Stimulated activated CD8-positive, alpha-beta memory T cell treated with anti-CD3 and anti-CD28 coated beads, Interleukin-12 subunit alpha, Interleukin-12 subunit beta, amount 100 ng/mL, for 24 hours (primary cell): Measurements from ENCODE around the gene HLA-DOB.

ENCODE experiments used
- DNase-seq: peaks from one replicate; pipeline ENCODE4 v3.0.0-alpha.2; 2020; ENCODE audit errors: extremely low read depth

HLA-DOB gene

DNA sequence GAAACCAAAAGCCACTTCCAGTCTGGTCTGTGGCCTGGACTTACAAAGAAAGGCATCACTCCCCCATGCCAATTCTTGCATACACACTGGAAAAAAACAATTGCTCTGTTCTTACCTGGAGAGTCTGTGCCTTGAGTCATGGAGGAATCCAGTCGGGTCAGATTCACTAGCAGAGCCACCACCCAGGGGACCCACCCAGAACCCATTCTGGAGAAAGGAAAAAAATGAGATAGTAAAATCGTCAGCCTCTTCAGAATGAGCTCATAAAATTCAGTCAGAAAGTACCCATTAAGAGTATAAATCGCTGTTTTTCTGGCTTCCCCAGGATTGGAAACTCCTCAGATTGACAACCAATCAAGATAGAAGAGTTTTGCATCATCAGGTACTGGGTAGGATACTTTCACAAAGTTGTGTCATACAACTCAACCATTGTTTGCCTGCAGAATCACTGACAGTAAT, at the start of gene HLA-DOB:
Gene HLA-DOB, minus strand, starts transcription at position 257 of the 459 bp plus-strand sequence. Its CDS starts 51 bp downstream, at position 206.
- DNase-seq: no peak

- DNase-seq: no peak
These were observed 49.1 kb upstream of the HLA-DOB start for GRCh38 chr6:32865724-32866443.

- DNase-seq: no peak
These were observed 45.9 kb upstream of the HLA-DOB start for GRCh38 chr6:32862725-32863124.

DNA sequence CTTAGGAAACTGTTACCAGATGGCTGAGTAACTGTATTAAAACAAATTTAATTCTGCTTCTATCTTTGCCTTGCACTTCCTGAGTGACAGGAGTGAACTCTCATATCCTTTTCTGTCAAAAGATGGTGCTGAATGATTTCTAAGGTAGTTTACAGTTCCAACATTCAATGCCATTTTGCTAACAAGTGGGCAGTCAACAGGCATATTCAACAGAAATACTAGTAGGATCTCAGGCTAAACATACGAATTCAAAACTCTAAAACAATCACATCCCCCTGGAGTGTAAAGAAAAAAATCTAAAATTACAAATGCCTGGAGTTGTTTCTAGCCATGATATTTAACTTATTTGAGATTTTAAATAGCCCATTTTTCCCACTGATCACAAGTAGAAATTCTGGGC, 43.9 kb upstream of the HLA-DOB start:
- no peak for DNase-seq

DNA sequence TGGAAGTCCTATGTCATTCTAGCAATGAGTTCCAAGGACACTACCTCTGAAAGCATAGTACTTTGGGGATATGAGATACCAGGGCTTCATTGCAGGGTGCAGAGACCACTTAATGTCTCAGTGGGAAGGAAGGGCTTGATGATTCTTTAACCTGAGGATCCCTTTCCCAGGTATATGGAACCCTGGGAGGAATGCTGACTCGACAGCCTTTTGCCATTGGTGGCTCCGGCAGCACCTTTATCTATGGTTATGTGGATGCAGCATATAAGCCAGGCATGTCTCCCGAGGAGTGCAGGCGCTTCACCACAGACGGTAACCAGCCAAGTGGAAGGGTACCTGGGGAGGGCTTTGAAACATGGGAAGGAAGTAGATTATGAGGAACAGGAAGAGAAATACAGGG, 41.4 kb upstream of the HLA-DOB start:
- no peak for DNase-seq

- DNase-seq: no peak
These were observed 40.5 kb upstream of the HLA-DOB start for GRCh38 chr6:32857156-32857891.

DNA sequence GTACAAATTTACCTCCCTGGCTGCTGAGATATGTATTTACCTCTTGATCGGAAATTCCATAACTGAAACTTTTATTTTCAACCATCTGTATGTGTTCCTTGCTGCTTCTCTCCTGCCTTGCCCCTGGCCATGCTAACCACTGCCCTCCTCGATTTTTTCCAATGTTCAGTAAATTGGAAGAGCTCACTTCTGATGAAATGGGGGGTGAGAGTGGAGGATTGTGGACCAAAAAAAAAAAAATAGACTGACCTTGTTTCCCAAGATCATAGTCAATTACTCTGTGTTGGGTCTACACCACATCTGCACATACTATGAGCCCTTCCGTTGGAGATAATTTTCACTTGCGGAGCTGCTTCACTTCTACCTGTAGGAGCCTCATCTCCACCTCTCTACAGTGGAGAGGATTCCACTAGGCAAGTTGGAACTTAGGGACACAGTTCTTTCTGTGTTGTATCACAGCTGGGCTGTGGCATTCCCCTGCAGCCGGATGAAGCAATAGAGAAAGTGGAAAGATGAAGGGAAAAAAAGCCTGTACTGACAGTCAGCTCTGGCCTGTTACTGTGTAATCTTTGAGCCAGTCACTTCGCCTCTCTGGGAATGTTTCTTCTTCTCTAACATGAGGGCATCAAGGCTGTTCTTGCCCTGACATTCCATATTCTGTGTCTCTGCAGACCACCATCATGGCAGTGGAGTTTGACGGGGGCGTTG, 38.8 kb upstream of the HLA-DOB start:
- DNase-seq: no peak

DNA sequence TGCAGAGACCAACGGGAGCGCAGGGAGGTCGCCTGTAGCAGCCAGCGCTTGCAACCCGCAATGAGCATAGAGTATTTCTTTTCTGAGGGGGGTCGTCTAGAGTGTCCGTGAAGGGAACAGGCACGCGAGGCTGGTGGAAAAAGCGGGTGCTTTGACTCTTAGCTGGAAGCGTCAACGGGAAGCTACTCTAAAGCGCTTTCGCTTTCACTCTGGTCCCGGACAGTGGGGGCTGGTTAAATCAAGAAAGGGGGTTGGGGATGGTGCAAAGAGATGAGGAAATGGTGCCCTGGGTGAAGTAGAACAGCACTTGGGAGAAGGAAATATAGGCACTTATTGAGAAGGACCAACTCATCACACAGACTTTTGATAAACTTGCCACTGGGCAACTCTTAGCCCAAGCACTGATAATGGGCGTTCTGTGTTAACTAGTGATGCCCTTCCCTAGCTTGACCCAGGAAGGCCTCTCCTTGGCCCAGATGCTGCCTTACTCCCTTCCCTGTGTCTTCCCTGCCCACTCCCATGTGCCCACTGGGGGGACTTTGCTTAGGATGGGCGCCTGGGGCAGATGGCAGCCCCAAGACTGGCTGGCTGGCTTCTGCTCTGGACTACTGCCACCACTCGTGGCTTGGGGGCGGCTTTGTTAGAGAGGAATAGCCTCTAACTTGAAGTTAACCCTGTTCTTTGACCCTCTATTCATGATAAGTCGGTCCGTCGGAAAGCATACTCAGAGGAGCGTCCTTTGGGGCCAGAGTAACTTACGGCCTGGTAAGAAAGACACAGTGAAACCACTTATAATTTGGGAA, 37.8 kb upstream of the HLA-DOB start:
- DNase-seq: no peak

GRCh38 chr6:32853541-32854375, 37.0 kb upstream of the HLA-DOB start, which contains the start of the genes PSMB9 and TAP1:
Gene PSMB9 (plus strand): TSS chr6:32854192. CDS start chr6:32854230, 38 bp downstream.
Gene TAP1 (minus strand): TSS chr6:32853704. CDS start chr6:32853636, 68 bp downstream.
- DNase-seq: peak; percentile 89

DNA sequence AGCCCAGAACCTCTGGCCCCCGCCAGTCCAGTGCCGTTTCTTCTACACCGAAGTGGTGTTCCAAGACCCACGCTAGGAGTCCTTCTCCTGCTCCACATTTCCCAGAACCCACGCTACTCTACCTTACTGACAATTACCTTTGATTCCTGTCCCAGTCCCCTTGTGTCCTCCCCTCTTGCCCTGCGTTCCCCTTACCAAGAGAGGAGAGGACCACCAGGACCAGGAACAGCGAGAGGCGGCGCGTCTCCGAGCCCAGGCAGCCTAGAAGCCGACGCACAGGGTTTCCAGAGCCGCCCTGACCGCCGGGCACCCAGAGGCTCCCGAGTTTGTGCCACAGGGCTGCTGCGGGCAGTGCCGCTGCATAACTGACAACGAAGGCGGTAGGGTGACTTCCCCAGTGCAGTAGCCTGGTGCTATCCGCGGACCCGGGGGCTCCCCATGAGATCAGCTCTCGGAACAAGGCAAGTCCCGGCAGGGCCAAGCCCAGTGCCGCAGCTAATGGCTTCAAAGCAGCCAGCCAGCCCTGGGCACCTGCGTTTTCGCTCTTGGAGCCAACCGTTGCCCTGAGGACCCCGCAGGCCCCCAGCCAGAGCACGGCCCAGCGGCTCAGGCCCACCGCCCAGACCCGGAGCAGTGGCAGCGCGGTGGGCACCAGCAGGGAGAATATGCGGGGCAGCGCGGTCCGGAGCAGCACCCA, 36.2 kb upstream of the HLA-DOB start:
- no peak for DNase-seq

DNA sequence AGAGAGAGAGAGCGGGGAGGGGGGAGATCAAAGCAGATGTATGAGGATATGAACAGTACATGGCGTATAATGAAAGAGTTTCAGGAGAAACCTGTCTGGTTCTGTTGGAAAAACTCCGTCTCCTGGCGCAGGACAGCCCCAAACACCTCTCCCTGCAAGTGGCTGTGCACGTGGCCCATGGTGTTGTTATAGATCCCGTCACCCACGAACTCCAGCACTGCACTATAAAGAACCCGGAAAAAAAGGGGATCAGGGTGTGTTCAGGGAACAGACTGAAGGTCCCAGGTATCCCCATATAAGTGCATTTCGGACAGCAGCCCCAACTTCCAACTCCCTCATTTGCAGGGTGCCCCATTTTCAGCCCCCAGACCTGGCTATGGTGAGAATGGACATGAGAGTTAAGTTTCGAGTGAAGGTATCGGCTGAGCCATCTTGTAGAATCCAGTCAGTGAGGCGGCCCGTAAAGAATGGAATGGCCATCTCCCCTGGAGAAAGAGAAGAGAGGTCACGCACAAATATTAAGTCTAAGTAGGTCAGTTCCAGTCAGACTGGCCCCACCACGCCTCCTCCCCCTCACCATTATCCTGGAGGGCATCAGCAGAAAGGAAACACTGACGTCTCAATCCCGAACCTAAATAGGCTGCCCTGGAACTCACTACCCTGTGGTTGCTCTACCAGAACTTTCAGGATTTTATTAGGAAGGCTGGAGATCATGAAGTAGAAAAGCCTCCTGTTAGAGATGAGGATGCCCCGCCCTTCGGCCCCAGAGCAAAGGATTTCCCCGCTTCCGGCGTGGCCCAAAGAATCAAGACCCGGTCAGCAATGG, 35.4 kb upstream of the HLA-DOB start:
- no peak for DNase-seq

DNA sequence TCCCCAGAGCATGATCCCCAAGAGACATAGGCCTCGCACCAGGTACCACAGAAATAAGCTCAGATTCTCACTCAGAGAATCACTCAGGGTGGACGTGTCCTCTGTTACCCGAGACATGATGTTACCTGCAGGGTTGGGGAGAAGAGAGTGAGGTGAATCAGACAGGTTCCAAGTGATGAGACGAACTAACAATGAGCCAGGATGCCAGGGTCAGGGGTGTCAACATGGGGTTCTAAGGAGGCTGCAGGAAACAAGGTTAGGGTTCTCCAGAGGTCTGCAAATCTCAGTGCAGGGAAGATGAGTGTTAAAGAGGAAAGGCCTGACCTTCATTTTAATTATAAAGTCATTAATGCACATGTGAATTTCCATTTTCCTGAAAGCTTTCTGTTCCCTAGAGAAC, 34.2 kb upstream of the HLA-DOB start:
- DNase-seq: no peak

- DNase-seq: no peak
These were observed 32.3 kb upstream of the HLA-DOB start for GRCh38 chr6:32849126-32849525.

- DNase-seq: no peak
These were observed 31.0 kb upstream of the HLA-DOB start for GRCh38 chr6:32847795-32848194.

- DNase-seq: no peak
These were observed 30.2 kb upstream of the HLA-DOB start for GRCh38 chr6:32847004-32847403.

DNA sequence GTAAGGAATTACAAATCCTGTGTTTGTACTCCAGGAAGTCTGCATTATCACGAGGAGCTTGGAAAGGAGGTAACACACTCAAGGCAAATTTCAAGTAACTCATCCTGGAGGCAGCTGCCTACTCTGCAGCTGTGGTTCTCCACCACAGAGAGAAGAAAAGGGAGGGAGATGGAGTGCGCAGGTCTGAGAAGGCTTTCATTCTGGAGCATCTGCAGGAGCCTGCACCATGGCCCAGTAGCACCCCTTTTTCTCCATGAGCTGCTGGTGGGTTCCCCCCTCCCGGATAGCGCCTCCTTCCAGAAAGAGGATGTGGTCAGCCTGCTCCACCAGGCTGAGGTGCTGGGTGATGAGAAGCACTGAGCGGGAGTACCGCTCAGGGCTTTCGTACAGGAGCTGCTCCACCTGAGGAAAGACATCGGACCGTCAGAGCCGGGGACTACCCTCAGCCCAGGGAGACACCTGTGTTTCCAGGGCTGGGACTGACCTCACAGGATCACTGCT, 28.6 kb upstream of the HLA-DOB start:
- DNase-seq: no peak

DNA sequence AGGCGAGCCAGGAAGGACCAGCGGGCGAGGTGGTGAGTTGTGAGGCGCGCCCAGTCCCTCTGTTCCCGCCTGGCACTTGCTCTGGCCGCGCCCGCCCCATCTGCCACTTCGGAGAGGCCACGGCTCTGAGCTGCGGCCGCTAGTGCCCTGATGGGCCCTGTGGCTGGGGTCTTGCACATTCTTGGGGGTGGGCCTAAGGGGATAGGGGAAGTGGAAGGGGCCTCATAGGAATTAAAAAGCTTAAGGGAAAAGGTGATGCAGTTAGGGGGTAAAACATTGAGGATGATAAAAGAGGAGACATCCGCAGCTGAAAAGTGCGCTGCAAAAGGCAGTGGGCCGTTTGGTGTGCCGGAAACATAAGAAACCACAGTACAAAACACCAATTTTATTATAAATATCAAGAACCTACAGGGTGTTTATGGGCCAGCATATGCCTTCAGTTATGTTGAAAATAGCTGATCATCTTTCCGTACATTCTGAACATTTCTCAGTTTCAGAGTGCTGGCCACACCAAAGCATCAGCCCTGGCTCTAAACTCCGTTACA, 28.1 kb upstream of the HLA-DOB start:
- DNase-seq: no peak

GRCh38 chr6:32843979-32844838, 27.4 kb upstream of the HLA-DOB start, which contains the start of gene PSMB8:
Gene PSMB8 (minus strand): TSS chr6:32844047. CDS start chr6:32843996, 51 bp downstream.
- peak; percentile 94 for DNase-seq
